ENCODE measurements around the gene SOAT1.
"Not testable (repeated sequence)": the region's sequence is repeated elsewhere in the genome, so short reads cannot be mapped to it uniquely, and the experiment has no call there.

Gene SOAT1

DNA sequence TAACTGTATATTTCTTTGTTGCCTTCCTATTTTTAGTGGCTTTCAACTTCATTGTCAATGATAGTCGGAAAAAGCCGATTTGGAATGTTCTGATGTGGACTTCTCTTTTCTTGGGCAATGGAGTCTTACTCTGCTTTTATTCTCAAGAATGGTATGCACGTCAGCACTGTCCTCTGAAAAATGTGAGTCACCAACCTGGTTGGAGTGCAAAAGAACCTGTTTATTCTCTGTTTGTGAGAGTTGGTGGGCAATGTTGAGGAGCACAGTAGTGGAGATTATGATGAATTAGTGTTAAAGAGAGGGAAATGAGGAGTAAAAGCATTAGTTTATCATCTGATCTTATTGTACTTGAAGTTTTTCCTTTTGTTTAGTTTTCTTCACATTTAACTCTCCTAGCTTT, 57.7 kb downstream of the SOAT1 start:
- DNase-seq (ENCODE audit: low spot score) = no peak

DNA sequence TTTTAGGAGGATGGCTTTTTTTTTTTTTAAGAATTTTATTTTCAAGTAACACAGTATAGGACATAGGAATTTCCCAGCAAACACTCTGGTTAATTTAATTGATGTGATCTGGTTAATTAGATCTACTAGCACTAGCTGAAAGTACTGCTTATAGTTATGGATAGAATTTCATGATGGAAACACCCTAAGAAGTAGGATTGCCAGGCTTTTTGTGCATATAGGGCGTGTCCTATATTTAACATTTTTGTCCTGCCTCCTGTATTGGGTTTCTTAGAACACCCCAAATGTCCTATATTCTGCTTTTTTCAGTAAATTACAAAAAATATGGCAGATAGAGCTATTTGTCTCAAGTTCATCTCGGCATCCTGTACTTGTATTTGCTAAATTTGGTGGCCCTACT, 58.6 kb downstream of the SOAT1 start:
- DNase-seq (ENCODE audit: low spot score) = no peak

DNA sequence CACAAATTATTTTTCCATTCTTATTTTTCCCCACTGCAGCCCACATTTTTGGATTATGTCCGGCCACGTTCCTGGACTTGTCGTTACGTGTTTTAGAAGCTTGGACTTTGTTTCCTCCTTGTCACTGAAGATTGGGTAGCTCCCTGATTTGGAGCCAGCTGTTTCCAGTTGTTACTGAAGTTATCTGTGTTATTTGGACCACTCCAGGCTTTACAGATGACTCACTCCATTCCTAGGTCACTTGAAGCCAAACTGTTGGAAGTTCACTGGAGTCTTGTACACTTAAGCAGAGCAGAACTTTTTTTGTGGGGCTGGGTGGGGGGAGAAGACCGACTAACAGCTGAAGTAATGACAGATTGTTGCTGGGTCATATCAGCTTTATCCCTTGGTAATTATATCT, 59.9 kb downstream of the SOAT1 start:
- no peak for DNase-seq (ENCODE audit: low spot score)

DNA sequence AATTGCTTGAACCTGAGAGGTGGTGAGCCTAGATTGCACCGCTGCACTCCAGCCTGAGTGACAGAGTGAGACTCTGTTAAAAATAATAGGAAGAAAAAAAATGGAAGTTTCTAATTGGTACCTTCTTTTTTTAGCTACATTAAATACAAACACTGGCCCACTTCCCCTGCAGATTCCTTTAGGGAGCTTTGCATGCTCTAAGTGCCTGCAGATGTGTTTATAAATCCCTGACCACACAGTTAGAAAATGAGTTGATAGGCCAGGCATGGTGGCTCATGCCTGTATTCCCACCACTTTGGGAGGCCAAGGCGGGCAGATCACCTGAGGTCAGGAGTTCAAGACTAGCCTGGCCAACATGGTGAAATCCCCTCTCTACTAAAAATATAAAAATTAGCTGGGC, 68.0 kb downstream of the SOAT1 start:
- DNase-seq (ENCODE audit: low spot score) = not testable (repeated sequence)

DNA sequence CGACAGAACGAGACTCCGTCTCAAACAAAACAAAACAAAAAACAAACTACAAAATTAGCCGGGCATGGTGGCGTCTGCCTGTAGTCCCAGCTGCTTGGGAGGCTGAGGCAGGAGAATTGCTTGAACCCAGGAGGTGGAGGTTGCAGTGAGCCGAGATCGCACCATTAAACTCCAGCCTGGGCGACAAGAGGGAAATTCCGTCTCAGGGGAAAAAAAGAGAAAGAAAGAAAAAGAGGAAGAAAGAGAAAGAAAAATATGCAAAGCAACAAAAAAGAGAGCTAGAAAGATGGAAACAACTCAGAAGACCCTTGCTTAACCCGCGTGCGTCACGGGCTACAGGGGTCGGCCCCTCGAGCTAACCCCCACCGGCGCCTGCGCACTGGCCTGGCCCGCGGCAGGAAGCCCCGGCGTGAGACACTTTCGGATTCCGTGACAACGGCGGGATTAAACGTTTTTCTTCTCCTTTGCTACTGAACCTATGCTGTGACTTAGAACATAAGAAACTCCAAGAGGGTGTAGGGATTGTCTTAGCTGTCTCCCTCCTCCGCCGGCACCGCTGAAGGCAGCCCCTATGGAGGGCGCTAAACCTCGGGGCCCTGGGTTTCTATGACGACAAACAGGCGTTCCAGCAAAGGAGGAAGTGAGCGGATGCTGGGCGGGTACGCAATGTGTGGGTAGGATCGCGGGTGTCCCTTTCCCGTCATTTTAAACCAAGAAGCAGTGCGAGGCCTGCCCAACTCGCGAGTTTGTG, 71.9 kb downstream of the SOAT1 start, which contains the start of gene AXDND1:
Gene AXDND1, plus strand, starts transcription at position 630 of the 751 bp plus-strand sequence. CDS start 539 bp downstream, outside the sequence.
- peak; percentile 78 for DNase-seq (ENCODE audit: low spot score)

DNA sequence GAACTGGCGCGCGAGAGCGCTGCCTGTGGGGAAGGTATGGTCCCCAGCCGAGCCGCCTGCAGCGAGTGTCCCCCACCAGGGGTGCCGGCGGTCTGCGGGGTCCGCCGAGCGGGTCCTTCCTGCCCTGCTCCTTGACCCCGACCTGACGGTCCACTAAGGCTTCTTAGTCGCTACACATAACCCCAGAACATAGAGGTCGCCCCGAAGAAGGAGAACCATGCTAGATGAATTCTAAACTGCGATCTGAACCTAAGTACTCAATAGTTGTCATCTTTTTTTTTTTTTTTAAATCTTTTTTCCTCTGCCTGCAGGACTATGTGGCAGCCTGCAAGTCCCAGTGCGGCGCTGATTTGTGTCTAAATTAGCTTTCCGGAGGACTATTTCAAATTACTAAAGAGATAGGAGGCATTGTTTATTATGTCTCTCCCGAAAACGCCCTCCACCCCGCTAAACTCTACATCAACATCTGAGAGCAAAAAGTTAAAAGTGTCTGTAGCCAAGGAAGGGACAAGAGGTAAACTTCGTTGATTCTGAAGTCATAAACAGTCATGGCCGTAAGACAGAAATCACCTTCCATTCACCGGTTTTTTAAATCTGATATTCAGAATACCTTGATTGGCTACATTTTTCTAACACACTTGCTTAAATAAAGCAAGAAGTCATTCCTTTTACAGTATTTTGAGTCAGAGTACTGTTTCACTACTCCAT, 72.7 kb downstream of the SOAT1 start:
- no peak for DNase-seq (ENCODE audit: low spot score)

DNA sequence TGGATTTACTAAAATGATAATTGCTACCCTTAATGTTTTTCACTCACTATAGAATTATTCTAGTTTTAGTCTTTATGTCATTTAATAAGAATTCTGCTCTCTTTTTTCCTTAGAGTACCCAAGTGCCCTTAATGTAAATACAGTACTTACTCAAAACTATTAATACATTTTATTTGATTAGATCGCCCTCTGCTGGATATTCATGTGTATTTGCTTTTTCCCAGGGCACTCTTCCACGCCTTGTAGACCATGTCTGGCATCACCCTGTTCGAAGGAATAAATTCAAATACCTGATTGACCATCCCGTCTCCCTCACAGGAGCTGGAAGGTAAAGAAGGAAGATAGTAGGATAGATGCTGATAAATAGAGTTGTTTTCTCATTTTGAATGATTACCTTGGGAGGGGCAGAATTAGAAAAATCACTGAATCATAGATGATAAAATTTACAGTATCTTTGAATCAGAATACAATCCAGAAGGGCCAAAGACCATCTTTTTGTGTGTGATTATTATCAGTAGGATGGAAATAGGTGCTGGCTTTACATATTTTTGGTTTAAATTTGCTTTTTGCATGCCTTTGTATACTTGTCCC, 76.2 kb downstream of the SOAT1 start:
- DNase-seq (ENCODE audit: low spot score) = peak; percentile 62

DNA sequence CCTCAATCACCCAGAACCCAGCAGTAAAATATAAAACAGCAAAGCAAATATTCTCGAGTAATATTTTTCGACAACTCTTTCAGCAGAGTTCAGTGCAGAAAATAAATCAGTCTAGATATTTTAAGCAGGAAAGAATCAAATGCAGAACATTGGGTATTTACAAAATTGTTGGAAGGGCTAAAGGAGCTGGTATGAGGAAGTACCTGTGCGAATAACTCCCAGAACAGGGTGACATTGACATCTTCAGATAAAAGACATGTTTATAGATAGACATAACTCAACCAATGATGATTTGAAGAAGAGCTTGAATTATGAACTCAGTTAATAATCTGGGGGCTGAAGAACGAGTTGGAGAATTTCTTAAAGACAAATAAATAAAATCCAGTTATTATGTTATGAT, 78.6 kb downstream of the SOAT1 start:
- no peak for DNase-seq (ENCODE audit: low spot score)

DNA sequence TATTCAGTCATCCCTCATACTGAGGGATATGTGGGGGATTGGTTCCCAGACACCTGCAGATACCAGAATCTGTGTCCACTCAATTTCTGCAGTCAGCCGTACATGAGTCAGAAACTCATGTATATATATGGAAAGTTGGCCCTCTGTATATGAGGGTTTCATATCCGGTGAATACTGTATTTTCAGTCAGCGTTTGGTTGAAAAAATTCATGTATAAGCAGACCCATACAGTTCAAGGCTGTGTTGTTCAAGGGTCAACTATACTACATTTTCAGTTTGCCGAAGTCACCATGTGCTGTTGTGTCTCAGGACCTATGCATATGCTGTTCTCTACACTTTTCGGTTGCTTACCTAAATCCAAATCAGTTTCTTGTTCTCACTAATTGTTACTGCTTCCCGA, 82.6 kb downstream of the SOAT1 start:
- DNase-seq (ENCODE audit: low spot score) = no peak

DNA sequence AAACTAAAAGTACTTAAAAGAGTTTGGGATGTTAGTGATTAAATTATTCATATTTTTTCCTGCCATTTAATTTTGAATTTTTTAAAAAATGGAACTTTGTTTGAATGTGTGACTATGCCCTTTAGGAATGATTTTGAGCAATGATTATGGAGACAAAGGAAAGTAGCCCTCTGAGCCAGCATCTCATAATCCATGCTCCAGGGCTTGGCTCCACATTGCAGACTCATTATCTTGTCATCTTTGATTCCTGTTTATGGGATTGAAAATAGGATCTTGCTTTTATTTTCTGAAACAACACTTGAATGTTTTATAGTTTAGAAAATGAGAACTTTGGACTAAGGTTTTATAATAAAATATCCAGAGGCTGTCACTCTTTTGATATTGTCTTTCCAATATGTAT, 86.7 kb downstream of the SOAT1 start:
- no peak for DNase-seq (ENCODE audit: low spot score)

DNA sequence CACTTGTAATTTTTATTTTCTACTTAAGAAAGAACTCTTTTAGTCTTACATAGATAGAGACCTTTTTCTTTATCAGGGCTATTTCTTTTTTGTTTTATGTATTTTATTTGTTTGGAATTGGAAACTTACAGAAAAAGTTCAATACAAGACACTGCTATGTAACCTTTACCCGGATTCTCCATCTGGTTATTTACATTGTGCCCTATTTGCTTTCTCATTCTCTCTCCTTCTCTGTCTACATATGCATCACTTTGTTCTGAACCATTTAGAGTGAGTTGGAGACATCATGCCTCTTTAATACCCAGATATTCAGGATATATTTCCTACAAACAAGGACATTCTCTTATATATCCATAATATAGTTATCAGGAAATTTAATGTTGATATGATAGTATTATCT, 90.4 kb downstream of the SOAT1 start:
- no peak for DNase-seq (ENCODE audit: low spot score)

DNA sequence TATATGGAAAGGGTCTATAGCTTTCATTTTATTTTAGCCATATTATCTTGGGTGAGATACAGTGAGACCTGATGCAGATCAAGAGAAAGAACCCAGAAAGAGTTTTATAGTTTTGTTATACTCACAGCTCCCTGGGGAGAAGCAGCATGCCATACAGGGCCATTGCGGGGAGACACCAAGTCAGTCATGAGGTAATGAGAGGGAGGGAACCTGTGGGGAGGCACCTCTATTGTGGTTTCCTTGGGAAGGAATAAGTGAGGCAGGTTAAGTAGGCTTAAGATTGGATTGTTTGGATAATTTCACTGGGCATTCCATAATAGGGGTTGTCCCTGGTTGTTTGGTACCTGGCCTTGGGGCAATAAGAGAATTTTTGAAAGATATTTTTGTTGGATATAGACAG, 91.9 kb downstream of the SOAT1 start:
- no peak for DNase-seq (ENCODE audit: low spot score)

DNA sequence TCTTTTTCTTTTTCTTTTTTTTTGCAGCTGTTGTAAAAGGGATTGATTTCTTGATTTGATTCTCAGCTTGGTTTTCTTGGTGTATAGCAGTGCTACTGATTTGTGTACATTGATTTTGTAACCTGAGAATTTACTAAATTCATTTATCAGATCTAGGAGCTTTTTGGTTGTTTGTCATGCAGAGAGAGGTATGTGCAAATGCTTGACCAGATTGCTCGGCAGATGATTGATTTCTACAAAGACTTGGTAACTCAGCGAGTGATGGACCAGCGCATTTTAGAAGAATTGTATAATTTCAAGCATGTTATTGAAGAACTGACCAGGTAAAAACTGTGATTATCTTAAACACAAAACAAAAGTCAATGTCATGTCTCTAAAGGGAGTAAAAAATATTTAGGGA, 100.1 kb downstream of the SOAT1 start:
- no peak for DNase-seq (ENCODE audit: low spot score)

DNA sequence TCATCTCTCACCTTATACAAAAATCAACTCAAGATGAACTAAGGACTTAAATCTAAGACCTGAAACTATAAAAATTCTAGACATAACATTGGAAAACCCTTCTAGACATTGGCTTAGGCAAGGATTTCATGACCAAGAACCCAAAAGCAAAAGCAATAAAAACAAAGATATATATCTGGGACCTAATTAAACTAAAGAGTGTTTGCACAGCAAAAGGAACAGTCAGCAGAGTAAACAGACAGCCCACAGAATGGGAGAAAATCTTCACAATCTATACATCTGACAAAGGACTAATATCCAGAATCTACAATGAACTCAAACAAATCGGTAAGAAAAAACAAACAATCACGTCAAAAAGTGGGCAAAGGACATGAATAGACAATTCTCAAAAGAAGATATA, 105.8 kb downstream of the SOAT1 start:
- not testable (repeated sequence) for DNase-seq (ENCODE audit: low spot score)

Small RNAs within 50 kb of the gene (small RNA-seq; reads per million reads assigned to genes)
- 0 reads per million in 2 experiments for gene AL512326.2
